Cardiac muscle cell (in vitro differentiated cells and primary cell): ENCODE measurements around the gene SLC24A4. TPM values are rescaled to one million over a fixed set of nuclear protein-coding genes. Genes with fewer than 3 reads are reported as not detected.

ENCODE experiments used
- DNase-seq, 2 donors: peaks; one replicate each; pipeline versions ENCODE4 v3.0.0 to v3.0.0-alpha.2; 2010 to 2017; ENCODE audit warnings: low read depth in 1 of 2, low spot score in 1 of 2
- H3K27ac ChIP-seq: fragments of 200-600 bp; sonication (generic); 2 replicates; pipeline ENCODE4 v1.5.1; 2016
- H3K27me3 ChIP-seq: fragments of 200-600 bp; sonication (generic); 2 replicates; pipeline ENCODE4 v1.6.0; 2016; ENCODE audit warnings: control low read depth
- H3K36me3 ChIP-seq: fragments of 200-600 bp; sonication (generic); 2 replicates; pipeline ENCODE4 v1.5.1; 2016; ENCODE audit warnings: control low read depth
- H3K4me1 ChIP-seq: fragments of 200-600 bp; sonication (generic); 2 replicates; pipeline ENCODE4 v1.8.1; 2017; ENCODE audit warnings: low read depth, mild to moderate bottlenecking, mixed run types
- H3K4me3 ChIP-seq: fragments of 200-600 bp; sonication (generic); 2 replicates; pipeline ENCODE4 v1.5.1; 2016; ENCODE audit warnings: mild to moderate bottlenecking
- H3K9me3 ChIP-seq: fragments of 200-600 bp; sonication (generic); 2 replicates; pipeline ENCODE4 v1.5.1; 2017; ENCODE audit warnings: low read depth, mild to moderate bottlenecking, control low read depth
- CTCF ChIP-seq: IDR thresholded peaks from 2 replicates; pipeline ENCODE4 v1.5.1; 2012; ENCODE audit warnings: low read depth, mild to moderate bottlenecking, low read length
- polyA plus RNA-seq: library from polyadenylated mRNA; unstranded; fragments of >200 nt; fragmentation: Nextera tagmentation; extraction: Ambion mirVana; gene quantifications from 2 replicates; pipeline ENCODE4 v1.2.1, GENCODE V29; 2016
- total RNA-seq: library from RNA; depleted of rRNA; stranded (reverse); fragments of >200 nt; gene quantifications from 2 replicates; pipeline ENCODE4 v1.2.3, GENCODE V29; 2016

SLC24A4 gene
- total RNA-seq (0.09 TPM in 1 of 2 replicates, not detected in the other), polyA plus RNA-seq (0.07 TPM in 1 of 2 replicates, not detected in the other)

GRCh38 chr14:92323011-92323915 is at the start of gene SLC24A4:
TSS of gene SLC24A4 (plus strand) at chr14:92323165. CDS start at chr14:92323831, 666 bp downstream.
- Histone ChIP-seq H3K36me3 (no peaks in the 10 kb centered on the region), H3K4me3 (peak within 1 kb of the TSS; percentile 49), H3K27ac (no peak within 1 kb of the TSS), H3K9me3 (no peaks in the 10 kb centered on the region), H3K27me3 (peaks cover 100% of the 10 kb centered on the region), H3K4me1 (no peaks in the 10 kb centered on the region)
- peak; percentile 8 to 44 for DNase-seq
- TF ChIP-seq CTCF: no peak

DNA sequence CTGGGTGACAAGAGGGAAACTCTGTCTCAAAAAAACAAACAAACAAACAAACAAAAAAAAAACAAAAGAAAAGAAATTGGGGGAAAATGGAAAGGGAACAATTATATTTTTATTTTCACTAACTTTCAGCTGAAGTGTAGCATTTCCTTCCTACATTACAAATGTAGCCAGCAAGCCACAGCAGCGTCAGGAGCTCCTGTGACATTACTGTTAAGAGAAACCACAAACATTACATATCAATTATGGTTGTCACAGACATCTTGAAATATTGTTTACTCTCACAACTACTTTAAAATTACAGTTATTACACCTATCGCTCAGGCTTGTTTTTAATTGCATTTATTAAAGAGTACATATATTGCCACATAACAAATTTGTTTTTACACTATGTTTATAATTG is 49.8 kb upstream of the SLC24A4 start:
- H3K36me3 ChIP-seq: no peaks in the 10 kb centered on the region
- peaks cover 4% of the 10 kb centered on the region for H3K27me3 ChIP-seq
- H3K4me3 ChIP-seq: no peak overlapping the region
- DNase-seq: no peak
- no peak for TF ChIP-seq CTCF
- no peaks in the 10 kb centered on the region for H3K9me3 ChIP-seq
- no peak overlapping the region for H3K27ac ChIP-seq
- no peaks in the 10 kb centered on the region for H3K4me1 ChIP-seq

- H3K9me3 ChIP-seq: no peaks in the 10 kb centered on the region
- H3K27ac ChIP-seq: no peak overlapping the region
- H3K4me3 ChIP-seq: no peak overlapping the region
- no peaks in the 10 kb centered on the region for H3K36me3 ChIP-seq
- DNase-seq: no peak
- no peak for TF ChIP-seq CTCF
- no peaks in the 10 kb centered on the region for H3K4me1 ChIP-seq
- peaks cover 4% of the 10 kb centered on the region for H3K27me3 ChIP-seq
Measured at GRCh38 chr14:92274055-92274454, 48.9 kb upstream of the SLC24A4 start.

- Histone ChIP-seq H3K4me1 (no peaks in the 10 kb centered on the region), H3K27me3 (peaks cover 4% of the 10 kb centered on the region), H3K27ac (no peak overlapping the region), H3K36me3 (no peaks in the 10 kb centered on the region), H3K9me3 (no peaks in the 10 kb centered on the region), H3K4me3 (no peak overlapping the region)
- TF ChIP-seq CTCF: no peak
- no peak for DNase-seq
Measured at GRCh38 chr14:92276074-92276473, 46.9 kb upstream of the SLC24A4 start.

- Histone ChIP-seq H3K36me3 (no peaks in the 10 kb centered on the region), H3K4me1 (no peaks in the 10 kb centered on the region), H3K27me3 (peaks cover 4% of the 10 kb centered on the region), H3K27ac (no peak overlapping the region), H3K4me3 (no peak overlapping the region), H3K9me3 (no peaks in the 10 kb centered on the region)
- no peak for TF ChIP-seq CTCF
- no peak for DNase-seq
Measured at GRCh38 chr14:92277031-92277430, 45.9 kb upstream of the SLC24A4 start.
